NCI-H128 (cell line): ENCODE measurements around the gene SPCS3.
"Not testable (repeated sequence)": the region's sequence is repeated elsewhere in the genome, so short reads cannot be mapped to it uniquely, and the experiment has no call there.

Experiments used
- DNase-seq: peaks from one replicate; lab custom pipeline; 2025; ENCODE audit not compliant: unreplicated experiment; lab: John Stamatoyannopoulos, UW

Gene SPCS3

GRCh38 chr4:176345346-176345745 lies 25.6 kb downstream of the SPCS3 start:
- not testable (repeated sequence) for DNase-seq

GRCh38 chr4:176346836-176347235 lies 27.1 kb downstream of the SPCS3 start:
- DNase-seq = not testable (repeated sequence)

GRCh38 chr4:176350671-176351070 lies 30.9 kb downstream of the SPCS3 start:
- DNase-seq = no peak

GRCh38 chr4:176354884-176355283 lies 35.1 kb downstream of the SPCS3 start:
- DNase-seq = no peak

DNA sequence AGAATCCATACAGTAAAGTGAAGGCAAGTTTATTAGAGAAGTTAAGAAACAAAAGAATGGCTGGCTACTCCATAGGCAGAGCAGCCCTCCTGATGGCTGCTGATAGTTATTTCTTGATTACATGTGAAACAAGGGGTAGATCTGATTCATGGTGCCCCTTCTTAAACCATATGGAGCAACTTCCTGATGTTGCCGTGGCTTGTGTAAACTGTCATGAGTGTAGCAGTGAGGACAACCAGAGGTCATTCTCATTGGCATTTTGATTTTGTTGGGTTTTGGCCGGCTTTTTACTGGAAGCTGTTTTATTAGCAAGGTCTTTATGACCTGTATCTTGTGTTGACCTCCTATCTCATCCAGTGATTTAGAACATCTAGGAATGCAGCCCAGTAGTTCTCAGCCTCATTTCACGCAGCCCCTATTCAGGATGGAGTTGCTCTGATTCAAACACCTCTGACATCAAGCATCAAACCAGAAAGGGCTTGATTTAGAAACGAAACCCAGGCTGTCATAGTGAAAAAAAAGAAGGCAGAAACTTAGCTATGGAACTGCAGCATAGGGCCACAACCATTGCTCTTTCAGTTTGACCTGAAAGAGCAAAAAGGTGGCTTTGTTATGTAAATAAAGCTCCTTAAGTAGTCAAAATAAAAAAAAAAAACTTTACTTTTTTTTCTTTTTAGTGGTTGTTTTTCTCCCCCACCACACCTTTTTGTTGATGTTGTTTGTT lies 37.8 kb downstream of the SPCS3 start:
- no peak for DNase-seq

- DNase-seq = no peak
Measured at GRCh38 chr4:176358083-176358469, 38.3 kb downstream of the SPCS3 start.

- DNase-seq = no peak
Measured at GRCh38 chr4:176359590-176359989, 39.8 kb downstream of the SPCS3 start.

DNA sequence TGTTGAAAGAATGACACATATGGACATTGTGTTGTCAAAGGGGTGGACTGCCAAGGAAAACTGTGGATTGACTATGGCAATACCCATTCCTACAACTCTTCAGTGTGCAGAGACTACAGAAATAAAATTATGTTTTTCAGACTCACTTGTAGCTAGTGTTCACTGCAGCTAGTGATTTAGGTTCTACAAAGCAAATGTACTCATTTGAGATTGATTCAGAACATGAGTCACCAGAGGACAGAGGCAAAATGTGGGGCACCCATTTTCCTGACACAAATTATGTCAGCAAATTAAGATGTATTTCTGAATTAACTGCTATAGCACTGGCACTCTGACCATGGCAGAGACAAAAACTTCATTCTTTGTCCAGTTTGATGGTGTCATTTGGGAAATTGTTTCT lies 40.7 kb downstream of the SPCS3 start:
- DNase-seq = no peak

DNA sequence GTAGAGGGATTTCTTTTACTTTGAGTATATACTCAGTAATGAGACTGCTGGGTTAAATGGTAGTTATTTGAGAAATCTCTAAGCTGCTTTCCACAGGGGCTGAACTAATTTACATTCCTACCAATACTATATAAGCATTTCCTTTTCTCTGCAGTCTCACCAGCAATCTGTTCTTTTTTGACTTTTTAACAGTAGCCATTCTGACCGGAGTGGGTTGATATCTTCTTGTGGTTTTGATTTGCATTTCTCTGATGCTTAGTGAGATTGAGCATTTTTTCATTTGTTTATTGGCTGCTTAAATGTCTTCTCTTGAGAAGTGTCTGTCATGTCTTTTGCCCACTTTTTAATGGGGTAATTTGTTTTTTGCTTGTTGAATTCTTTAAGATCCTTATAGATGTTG lies 43.3 kb downstream of the SPCS3 start:
- DNase-seq = no peak

- DNase-seq = no peak
Measured at GRCh38 chr4:176367771-176368465, 48.2 kb downstream of the SPCS3 start.

GRCh38 chr4:176376032-176376614 lies 56.4 kb downstream of the SPCS3 start:
- DNase-seq = no peak

GRCh38 chr4:176377780-176378179 lies 58.0 kb downstream of the SPCS3 start:
- no peak for DNase-seq

DNA sequence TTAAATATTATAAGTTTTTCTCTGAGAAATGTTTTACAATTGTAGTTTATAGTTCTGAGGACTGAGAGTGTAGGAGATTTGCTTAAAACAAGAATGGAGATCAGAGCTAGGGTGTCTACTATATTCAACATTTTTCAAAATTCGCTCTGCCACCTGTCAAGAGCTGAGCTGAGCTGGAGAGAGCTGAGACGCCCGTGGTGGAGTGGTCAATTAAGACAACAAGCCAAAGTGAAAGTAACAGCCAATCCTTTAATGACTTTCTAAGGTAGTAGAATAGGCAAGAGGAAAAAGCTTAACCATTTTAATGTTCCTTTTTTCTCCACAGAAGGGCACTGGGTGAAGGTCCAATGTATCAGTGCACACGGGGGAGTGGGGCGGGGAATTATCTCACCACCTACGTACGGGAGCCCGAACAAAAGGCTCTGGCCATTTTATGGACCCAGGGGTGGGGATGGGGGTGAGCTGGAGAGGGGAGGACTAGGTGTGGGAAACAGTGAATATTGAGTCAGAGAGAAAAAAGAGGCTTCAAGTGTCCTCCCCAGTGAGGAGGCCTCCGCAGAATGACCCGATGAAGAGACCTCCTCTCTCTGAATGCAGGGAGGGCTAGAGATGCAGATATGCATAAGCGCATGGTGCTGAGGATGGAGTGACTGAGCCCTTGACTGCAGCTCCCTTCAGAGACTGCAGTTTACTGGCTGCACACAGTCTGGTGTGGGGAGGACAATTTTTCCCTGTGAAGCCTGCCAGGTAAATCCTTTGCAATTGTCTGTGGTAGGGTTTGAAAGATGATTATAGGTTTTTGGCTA lies 60.8 kb downstream of the SPCS3 start:
- no peak for DNase-seq
